ENCODE data around the gene C2CD2L.

DNA sequence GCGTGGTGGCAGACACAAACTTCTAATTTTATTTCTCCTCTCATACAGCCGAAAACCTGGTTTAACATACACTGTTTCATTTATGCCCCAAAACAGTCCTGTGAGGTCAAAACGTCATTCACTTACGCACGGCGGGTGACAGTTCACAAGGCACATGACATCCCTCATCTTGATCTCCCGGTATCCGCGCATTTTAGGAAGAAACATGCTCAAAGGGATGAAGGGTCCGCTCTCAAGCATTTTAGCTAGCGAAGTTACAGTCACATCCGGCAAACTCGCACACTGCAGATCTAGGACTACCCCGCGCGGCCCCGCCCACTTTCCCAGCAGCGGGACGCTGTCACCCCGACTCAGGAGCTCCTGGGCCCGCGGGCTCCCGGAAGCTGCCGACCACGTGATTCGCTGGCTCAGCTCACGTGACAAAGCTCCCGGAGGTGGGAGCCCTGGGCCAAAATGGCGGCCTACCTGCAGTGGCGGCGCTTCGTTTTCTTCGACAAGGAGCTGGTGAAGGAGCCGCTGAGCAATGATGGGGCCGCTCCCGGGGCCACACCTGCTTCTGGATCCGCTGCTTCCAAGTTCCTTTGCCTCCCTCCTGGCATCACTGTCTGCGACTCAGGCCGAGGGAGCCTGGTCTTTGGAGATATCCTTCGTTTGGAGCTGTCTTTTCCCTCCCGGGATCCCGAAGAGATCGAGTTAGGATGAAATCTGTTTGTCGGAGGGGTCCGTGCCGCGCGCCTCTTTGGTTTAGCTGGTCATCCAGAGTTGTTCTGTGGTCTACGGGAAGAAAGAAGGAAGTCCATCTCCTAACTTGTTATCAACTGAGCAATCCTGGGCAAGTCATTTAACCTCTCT, 39.5 kb upstream of the C2CD2L start, which contains the start of gene VPS11:
- TF ChIP-seq, protein P1, sequence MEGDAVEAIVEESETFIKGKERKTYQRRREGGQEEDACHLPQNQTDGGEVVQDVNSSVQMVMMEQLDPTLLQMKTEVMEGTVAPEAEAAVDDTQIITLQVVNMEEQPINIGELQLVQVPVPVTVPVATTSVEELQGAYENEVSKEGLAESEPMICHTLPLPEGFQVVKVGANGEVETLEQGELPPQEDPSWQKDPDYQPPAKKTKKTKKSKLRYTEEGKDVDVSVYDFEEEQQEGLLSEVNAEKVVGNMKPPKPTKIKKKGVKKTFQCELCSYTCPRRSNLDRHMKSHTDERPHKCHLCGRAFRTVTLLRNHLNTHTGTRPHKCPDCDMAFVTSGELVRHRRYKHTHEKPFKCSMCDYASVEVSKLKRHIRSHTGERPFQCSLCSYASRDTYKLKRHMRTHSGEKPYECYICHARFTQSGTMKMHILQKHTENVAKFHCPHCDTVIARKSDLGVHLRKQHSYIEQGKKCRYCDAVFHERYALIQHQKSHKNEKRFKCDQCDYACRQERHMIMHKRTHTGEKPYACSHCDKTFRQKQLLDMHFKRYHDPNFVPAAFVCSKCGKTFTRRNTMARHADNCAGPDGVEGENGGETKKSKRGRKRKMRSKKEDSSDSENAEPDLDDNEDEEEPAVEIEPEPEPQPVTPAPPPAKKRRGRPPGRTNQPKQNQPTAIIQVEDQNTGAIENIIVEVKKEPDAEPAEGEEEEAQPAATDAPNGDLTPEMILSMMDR (conservative IDR thresholded peaks at IDR 0.05; ENCODE audit: low read length): no peak
- no peak for TF ChIP-seq EZH2phosphoT487 (IDR thresholded peaks at IDR 0.05; ENCODE audit: borderline replicate concordance, low read depth, low read length)
